HepG2 (cell line): ENCODE data around the gene OAT. TPM values are rescaled to one million over a fixed set of nuclear protein-coding genes. Genes with fewer than 3 reads are reported as not detected.

ENCODE experiments used
- CBX2 ChIP-seq, 2 experiments: fragments of 200-600 bp in 1 of 2; sonication (generic); formaldehyde crosslinking in 1 of 2; IDR thresholded peaks; 2 replicates each; pipeline versions ENCODE4 v1.7.0 to v1.8.1; 2018 to 2022; ENCODE audit warnings: low read depth in 2 of 2, low read length in 1 of 2, mild to moderate bottlenecking in 1 of 2, missing genetic modification reagents in 1 of 2
- HOMEZ ChIP-seq: IDR thresholded peaks from 2 replicates; pipeline ENCODE4 v1.6.1; 2016; ENCODE audit warnings: low read depth
- HOXA5 ChIP-seq: sonication (generic); formaldehyde crosslinking; IDR thresholded peaks from 2 replicates; pipeline ENCODE4 v1.4.0; 2020; ENCODE audit warnings: missing genetic modification reagents
- ISX ChIP-seq: sonication (generic); formaldehyde crosslinking; conservative IDR thresholded peaks from 2 replicates; pipeline ENCODE4 v1.5.0; 2020; ENCODE audit warnings: missing genetic modification reagents
- MTF1 ChIP-seq: sonication (generic); formaldehyde crosslinking; IDR thresholded peaks from 2 replicates; pipeline ENCODE4 v1.5.0; 2020; ENCODE audit warnings: missing genetic modification reagents
- SMAD9 ChIP-seq: sonication (generic); formaldehyde crosslinking; IDR thresholded peaks from 2 replicates; pipeline ENCODE4 v1.5.1; 2020; ENCODE audit warnings: mild to moderate bottlenecking, missing genetic modification reagents
- SRF ChIP-seq: IDR thresholded peaks from 2 replicates; pipeline ENCODE4 v1.6.1; 2011; ENCODE audit warnings: mild to moderate bottlenecking, low read depth, low read length, moderate library complexity
- ZBTB46 ChIP-seq: sonication (generic); formaldehyde crosslinking; IDR thresholded peaks from 2 replicates; pipeline ENCODE4 v1.4.0; 2020; ENCODE audit warnings: mild to moderate bottlenecking, missing genetic modification reagents, borderline replicate concordance
- ZGPAT ChIP-seq: IDR thresholded peaks from 2 replicates; pipeline ENCODE4 v1.6.1; 2016; ENCODE audit warnings: mild to moderate bottlenecking
- ZNF281 ChIP-seq: sonication (generic); formaldehyde crosslinking; IDR thresholded peaks from 2 replicates; pipeline ENCODE4 v1.4.0; 2020; ENCODE audit warnings: missing genetic modification reagents, borderline replicate concordance
- ZNF3 ChIP-seq: IDR thresholded peaks from 2 replicates; pipeline ENCODE4 v1.7.0; 2017; ENCODE audit warnings: inconsistent platforms
- ZNF549 ChIP-seq: sonication (generic); formaldehyde crosslinking; IDR thresholded peaks from 2 replicates; pipeline ENCODE4 v1.5.0; 2020; ENCODE audit warnings: missing genetic modification reagents
- ZNF580 ChIP-seq: IDR thresholded peaks from 2 replicates; pipeline ENCODE4 v1.6.1; 2016; ENCODE audit warnings: low read depth, borderline replicate concordance
- ZNF777 ChIP-seq: sonication (generic); formaldehyde crosslinking; IDR thresholded peaks from 2 replicates; pipeline ENCODE4 v1.4.0; 2020; ENCODE audit warnings: missing genetic modification reagents
- ZNF800 ChIP-seq: sonication (generic); formaldehyde crosslinking; IDR thresholded peaks from 2 replicates; pipeline ENCODE4 v1.4.0; 2020; ENCODE audit warnings: missing genetic modification reagents
- ZXDC ChIP-seq: sonication (generic); formaldehyde crosslinking; IDR thresholded peaks from 2 replicates; pipeline ENCODE4 v1.5.0; 2020; ENCODE audit warnings: mild to moderate bottlenecking, missing genetic modification reagents
- polyA plus RNA-seq, 8 experiments: library from polyadenylated mRNA; depleted of rRNA in 3 of 8; stranded (reverse) in 7 of 8; unstranded in 1 of 8; fragments of >200 nt; fragmentation: Illumina TruSeq in 4 of 8; extraction: Trizol in 4 of 8; gene quantifications; 2 replicates each; pipeline versions ENCODE4 v1.2.1 to v1.2.3, GENCODE V29; 2011 to 2016; ENCODE audit warnings: low read depth in 4 of 8, missing spikeins in 1 of 8, mixed read lengths in 1 of 8; ENCODE audit not compliant: insufficient read depth in 1 of 8
- total RNA-seq, 5 experiments: library from RNA; depleted of rRNA; stranded (reverse); fragments of >200 nt; fragmentation: Illumina TruSeq; extraction: Trizol; gene quantifications; 2 replicates each; pipeline ENCODE4 v1.2.3, GENCODE V29; 2016; ENCODE audit warnings: low read depth in 1 of 5

The OAT gene
- total and polyA plus RNA-seq, 2 of the 13 experiments (the other 11 are each of a cell fraction or from before 2014, with no cell fraction given): 87.8 to 96.7 TPM

- TF ChIP-seq ZNF281 (CRISPR knock-in tag): no peak
- TF ChIP-seq HOMEZ: no peak
- no peak for TF ChIP-seq ZNF580
- TF ChIP-seq ZNF549: no peak
- TF ChIP-seq CBX2 (IDR thresholded peaks at IDR 0.05; ENCODE audit: low read depth, low read length): no peak
- TF ChIP-seq CBX2 (CRISPR knock-in tag; IDR thresholded peaks at IDR 0.05; ENCODE audit: low read depth): no peak
- peak; percentile 97 for TF ChIP-seq ZNF777 (CRISPR knock-in tag)
- TF ChIP-seq ZBTB46 (CRISPR knock-in tag): no peak
- TF ChIP-seq ZNF800 (CRISPR knock-in tag): no peak
- no peak for TF ChIP-seq SMAD9 (CRISPR knock-in tag)
- TF ChIP-seq ZXDC (CRISPR knock-in tag): no peak
- TF ChIP-seq ISX (CRISPR knock-in tag): no peak
- TF ChIP-seq SRF: no peak
- TF ChIP-seq ZGPAT (CRISPR knock-in tag): no peak
- no peak for TF ChIP-seq ZNF3 (CRISPR knock-in tag)
- TF ChIP-seq HOXA5: no peak
- peak; percentile 99 for TF ChIP-seq MTF1
Observed at GRCh38 chr10:124461642-124462347, 43.1 kb upstream of the OAT start, which contains the start of gene LHPP (continued).
